Measurements from ENCODE around the gene SF3B3. TPM values are rescaled to one million over a fixed set of nuclear protein-coding genes. Genes with fewer than 3 reads are reported as not detected.

SF3B3 gene
- total RNA-seq, 1 experiment from 2014 or later = 403 TPM

DNA sequence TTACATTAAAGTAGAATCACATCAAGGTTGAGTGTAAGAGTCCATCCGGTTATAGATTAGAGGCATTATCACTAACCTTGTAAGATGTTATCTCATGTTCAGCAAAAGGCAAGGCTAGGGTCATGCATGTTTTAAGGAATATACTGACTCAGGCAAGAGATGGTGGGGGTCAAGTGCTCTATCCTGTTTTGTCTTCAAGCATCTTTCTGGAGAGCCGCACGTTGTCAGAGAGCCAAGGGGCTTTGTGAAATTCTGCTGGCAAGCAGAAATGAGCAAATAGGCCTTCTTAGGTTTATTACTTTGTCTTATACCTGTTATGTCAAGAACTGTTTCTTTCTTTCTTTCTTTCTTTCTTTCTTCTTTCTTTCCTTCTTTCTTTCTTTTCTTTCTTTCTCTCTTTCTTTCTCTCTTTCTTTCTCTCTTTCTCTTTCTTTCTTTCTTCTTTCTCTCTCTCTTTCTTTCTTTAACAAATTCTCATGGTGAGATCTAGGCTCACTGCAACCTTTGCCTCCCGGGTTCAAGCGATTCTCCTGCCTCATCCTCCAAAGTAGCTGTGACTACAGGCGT, 75.4 kb downstream of the SF3B3 start:
- intact Hi-C loops (cut with micrococcal nuclease) = no loop called here
- Histone ChIP-seq H3K27me3 (ENCODE audit: insufficient read depth, low read length) (no peaks in the 10 kb centered on the region), H3K4me1 (ENCODE audit: control insufficient read depth in 1 of 2, insufficient read depth in 2 of 2, low read length in 2 of 2) (no peaks in the 10 kb centered on the region), H3K36me3 (ENCODE audit: control insufficient read depth in 1 of 2, insufficient read depth in 2 of 2, low read length in 2 of 2) (no peaks in the 10 kb centered on the region), H3K9me3 (ENCODE audit: control insufficient read depth in 1 of 2, insufficient read depth in 1 of 2, low read depth in 1 of 2, low read length in 2 of 2) (no peaks in the 10 kb centered on the region), H3K4me2 (ENCODE audit: low read length) (no peak overlapping the region), H3K4me3 (replicated peaks in 1 of 2; ENCODE audit: low read depth in 1 of 2, low read length in 2 of 2) (no peak overlapping the region), H3K9ac (ENCODE audit: low read length) (no peak overlapping the region), H3K27ac (ENCODE audit: low read depth, low read length) (no peak overlapping the region), H4K20me1 (ENCODE audit: insufficient read depth) (no peaks in the 10 kb centered on the region), H3K9me2 (ENCODE audit: insufficient read depth) (no peaks in the 10 kb centered on the region), H3K79me2 (ENCODE audit: insufficient read depth, low read length) (no peaks in the 10 kb centered on the region), H2AFZ (ENCODE audit: low read depth, low read length, poor library complexity, severe bottlenecking) (no peak overlapping the region)
- no TSS peak for BruUV-seq (replicated peaks)
- DNase-seq (ENCODE audit: low read depth, low spot score) (no peak), ATAC-seq (no peak)
- POLR2A ChIA-PET = no interaction called here
- RAD21 ChIA-PET (ENCODE audit: low non-redundant PET in 1 of 2, low total read pairs in 2 of 2, uncharacterized antibody in 2 of 2, unreplicated experiment in 2 of 2) = no interaction called here
- TF ChIP-seq SP1 (IDR thresholded peaks at IDR 0.05; ENCODE audit: low read depth) (no peak), JUND (IDR thresholded peaks at IDR 0.05) (no peak), CTCF (IDR thresholded peaks at IDR 0.05 in 2 of 3, conservative IDR thresholded peaks at IDR 0.05 in 1 of 3; ENCODE audit: borderline replicate concordance in 1 of 3, insufficient read depth in 1 of 3, low read depth in 2 of 3, low read length in 2 of 3) (no peak), FOSL1 (IDR thresholded peaks at IDR 0.05; ENCODE audit: low read depth) (no peak), EZH2 (IDR thresholded peaks at IDR 0.05) (no peak), CBX3 (IDR thresholded peaks at IDR 0.05; ENCODE audit: low read depth) (no peak), YY1 (IDR thresholded peaks at IDR 0.05; ENCODE audit: extremely low read depth, insufficient replicate concordance, low read depth, low read length) (no peak), ZNF274 (IDR thresholded peaks at IDR 0.05; ENCODE audit: low read depth, low read length) (no peak), RAD21 (IDR thresholded peaks at IDR 0.05; ENCODE audit: low read depth) (no peak), ELF1 (IDR thresholded peaks at IDR 0.05; ENCODE audit: borderline replicate concordance, low read depth) (no peak), TCF7L2 (IDR thresholded peaks at IDR 0.05; ENCODE audit: borderline replicate concordance, extremely low read depth, insufficient read depth, insufficient read length) (no peak), REST (IDR thresholded peaks at IDR 0.05; ENCODE audit: low read depth) (no peak), POLR2A (IDR thresholded peaks at IDR 0.05; ENCODE audit: borderline replicate concordance, extremely low read depth, insufficient read depth, insufficient read length) (no peak), EGR1 (IDR thresholded peaks at IDR 0.05; ENCODE audit: low read depth) (no peak)
- CTCF ChIA-PET = no interaction called here
